Measurements from ENCODE around the gene PLEKHJ1. TPM values are rescaled to one million over a fixed set of nuclear protein-coding genes. Genes with fewer than 3 reads are reported as not detected.

PLEKHJ1 gene
- total and polyA plus RNA-seq, 4 donors: 64.4 to 76.4 (median 67.3) TPM

GRCh38 chr19:2268480-2268830 is 32.3 kb upstream of the PLEKHJ1 start:
- 76 to 82% methylated on average over 4 of the region's 4 CpGs for WGBS, 2 donors
- Histone ChIP-seq H3K27me3 (ENCODE audit: control insufficient read depth in 3 of 3, insufficient read depth in 3 of 3, low read length in 2 of 3) (no peaks in the 10 kb centered on the region), H3K4me1 (ENCODE audit: control insufficient read depth in 5 of 5, insufficient read depth in 5 of 5, low read length in 5 of 5) (peaks cover 0 to 13% (median 10%) of the 10 kb centered on the region in 5 donors), H3K9ac (ENCODE audit: insufficient read depth in 1 of 2, low read length in 2 of 2) (no peak overlapping the region), H3K4me3 (no peak overlapping the region), H3K27ac (ENCODE audit: low read depth in 1 of 2, low read length in 1 of 2) (no peak overlapping the region), H3K9me3 (ENCODE audit: control insufficient read depth in 4 of 4, insufficient read depth in 3 of 4, low read length in 3 of 4) (no peaks in the 10 kb centered on the region), H3K36me3 (ENCODE audit: control insufficient read depth in 4 of 4, insufficient read depth in 4 of 4, low read length in 4 of 4) (peaks cover 4 to 17% (median 9%) of the 10 kb centered on the region in 4 donors)
- DNase-seq (no peak), ATAC-seq (ENCODE audit: insufficient read depth, low FRiP score) (no peak)
- TF ChIP-seq CTCF (IDR thresholded peaks at IDR 0.05; ENCODE audit: control extremely low read depth, extremely low read depth): no peak

GRCh38 chr19:2266183-2266993 is 30.3 kb upstream of the PLEKHJ1 start:
- Histone ChIP-seq H3K9ac (ENCODE audit: insufficient read depth in 1 of 2, low read length in 2 of 2) (no peak overlapping the region), H3K27me3 (ENCODE audit: control insufficient read depth in 3 of 3, insufficient read depth in 3 of 3, low read length in 2 of 3) (no peaks in the 10 kb centered on the region), H3K4me1 (ENCODE audit: control insufficient read depth in 5 of 5, insufficient read depth in 5 of 5, low read length in 5 of 5) (peaks cover 0 to 3% (median 0%) of the 10 kb centered on the region in 5 donors), H3K4me3 (no peak overlapping the region), H3K36me3 (ENCODE audit: control insufficient read depth in 4 of 4, insufficient read depth in 4 of 4, low read length in 4 of 4) (peaks cover 0 to 4% (median under 1%) of the 10 kb centered on the region in 4 donors), H3K9me3 (ENCODE audit: control insufficient read depth in 4 of 4, insufficient read depth in 3 of 4, low read length in 3 of 4) (no peaks in the 10 kb centered on the region), H3K27ac (ENCODE audit: low read depth in 1 of 2, low read length in 1 of 2) (peak overlapping the region in 1 of 2 donors; percentile 51)
- peak; percentile 64 to 76 (median 66) for DNase-seq
- 36 to 38% methylated on average over 18 of the region's 18 CpGs for WGBS, 2 donors
- no peak for ATAC-seq (ENCODE audit: insufficient read depth, low FRiP score)
- no peak for TF ChIP-seq CTCF (IDR thresholded peaks at IDR 0.05; ENCODE audit: control extremely low read depth, extremely low read depth)

- no peaks in the 10 kb centered on the region for H3K36me3 ChIP-seq (ENCODE audit: control insufficient read depth in 4 of 4, insufficient read depth in 4 of 4, low read length in 4 of 4)
- DNase-seq (no peak), ATAC-seq (ENCODE audit: insufficient read depth, low FRiP score) (no peak)
- H3K4me3 ChIP-seq: no peak overlapping the region
- H3K27me3 ChIP-seq (ENCODE audit: control insufficient read depth in 3 of 3, insufficient read depth in 3 of 3, low read length in 2 of 3): no peaks in the 10 kb centered on the region
- no peak overlapping the region for H3K27ac ChIP-seq (ENCODE audit: low read depth in 1 of 2, low read length in 1 of 2)
- 70% methylated on average over 7 of the region's 7 CpGs for WGBS, 2 donors
- no peak for TF ChIP-seq CTCF (IDR thresholded peaks at IDR 0.05; ENCODE audit: control extremely low read depth, extremely low read depth)
- H3K9ac ChIP-seq (ENCODE audit: insufficient read depth in 1 of 2, low read length in 2 of 2): no peak overlapping the region
- no peaks in the 10 kb centered on the region for H3K9me3 ChIP-seq (ENCODE audit: control insufficient read depth in 4 of 4, insufficient read depth in 3 of 4, low read length in 3 of 4)
- peaks cover 0 to 2% (median 0%) of the 10 kb centered on the region in 5 donors for H3K4me1 ChIP-seq (ENCODE audit: control insufficient read depth in 5 of 5, insufficient read depth in 5 of 5, low read length in 5 of 5)
Observed at GRCh38 chr19:2261438-2262172, 25.5 kb upstream of the PLEKHJ1 start.
